Neural crest cell (in vitro differentiated cells): Measurements from ENCODE around the gene ALDH7A1. TPM values are rescaled to one million over a fixed set of nuclear protein-coding genes. Genes with fewer than 3 reads are reported as not detected.
"Not testable (repeated sequence)": the region's sequence is repeated elsewhere in the genome, so short reads cannot be mapped to it uniquely, and the experiment has no call there.

Experiments
- DNase-seq: peaks from one replicate; pipeline ENCODE4 v3.0.0; 2021; ENCODE audit warnings: low read depth, mixed read lengths, low spot score
- H3K27ac Mint-ChIP-seq: one replicate; pipeline ENCODE4 v1.8.0; 2021; ENCODE audit warnings: mild to moderate bottlenecking, mixed read lengths; ENCODE audit not compliant: unreplicated experiment
- H3K27me3 Mint-ChIP-seq: 2 replicates; pipeline ENCODE4 v1.8.0; 2021; ENCODE audit warnings: low read depth, mild to moderate bottlenecking, mixed read lengths
- H3K36me3 Mint-ChIP-seq: 2 replicates; pipeline ENCODE4 v1.8.0; 2021; ENCODE audit warnings: low read depth, mild to moderate bottlenecking, mixed read lengths
- H3K4me1 Mint-ChIP-seq: 2 replicates; pipeline ENCODE4 v1.8.0; 2021; ENCODE audit warnings: mixed read lengths
- H3K4me3 Mint-ChIP-seq: one replicate; pipeline ENCODE4 v1.8.0; 2021; ENCODE audit warnings: mild to moderate bottlenecking, mixed read lengths
- H3K9me3 Mint-ChIP-seq: 2 replicates; pipeline ENCODE4 v1.8.0; 2021; ENCODE audit warnings: mixed read lengths
- total RNA-seq: library from RNA; stranded (reverse); gene quantifications from 2 replicates; pipeline ENCODE4 v1.2.1, GENCODE V29; 2021
- TF ChIP-seq, protein P1 (sequence below): fragments of 200-600 bp; sonication (generic); conservative IDR thresholded peaks from 2 replicates; pipeline ENCODE4 v1.5.0; 2021; ENCODE audit warnings: antibody characterized with exemption, mild to moderate bottlenecking

ALDH7A1 gene
- total RNA-seq, 1 donor from 2014 or later, result 169 TPM

DNA sequence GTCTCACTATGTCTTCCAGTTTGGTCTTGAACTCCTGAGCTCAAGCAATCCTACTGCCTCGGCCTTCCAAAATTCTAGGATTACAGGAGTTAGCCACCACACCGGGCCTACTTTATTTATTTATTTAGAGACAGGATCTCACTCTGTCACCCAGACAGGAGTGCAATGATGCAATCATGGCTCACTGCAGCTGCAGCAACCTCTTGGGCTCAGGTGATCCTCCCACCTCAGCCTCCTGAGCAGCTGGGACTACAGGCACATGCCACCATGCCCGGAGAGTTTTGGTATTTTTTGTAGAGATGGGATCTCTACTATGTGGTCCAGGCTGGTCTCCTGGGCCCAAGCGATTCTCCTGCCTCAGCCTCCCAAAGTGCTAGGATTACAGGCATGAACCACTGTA lies 38.5 kb upstream of the ALDH7A1 start:
- Mint-ChIP-seq H3K4me1 (no peaks in the 10 kb centered on the region), H3K27ac (no peak overlapping the region), H3K4me3 (no peak overlapping the region), H3K9me3 (no peaks in the 10 kb centered on the region), H3K27me3 (no peaks in the 10 kb centered on the region), H3K36me3 (no peaks in the 10 kb centered on the region)
- no peak for DNase-seq
- TF ChIP-seq, protein P1, sequence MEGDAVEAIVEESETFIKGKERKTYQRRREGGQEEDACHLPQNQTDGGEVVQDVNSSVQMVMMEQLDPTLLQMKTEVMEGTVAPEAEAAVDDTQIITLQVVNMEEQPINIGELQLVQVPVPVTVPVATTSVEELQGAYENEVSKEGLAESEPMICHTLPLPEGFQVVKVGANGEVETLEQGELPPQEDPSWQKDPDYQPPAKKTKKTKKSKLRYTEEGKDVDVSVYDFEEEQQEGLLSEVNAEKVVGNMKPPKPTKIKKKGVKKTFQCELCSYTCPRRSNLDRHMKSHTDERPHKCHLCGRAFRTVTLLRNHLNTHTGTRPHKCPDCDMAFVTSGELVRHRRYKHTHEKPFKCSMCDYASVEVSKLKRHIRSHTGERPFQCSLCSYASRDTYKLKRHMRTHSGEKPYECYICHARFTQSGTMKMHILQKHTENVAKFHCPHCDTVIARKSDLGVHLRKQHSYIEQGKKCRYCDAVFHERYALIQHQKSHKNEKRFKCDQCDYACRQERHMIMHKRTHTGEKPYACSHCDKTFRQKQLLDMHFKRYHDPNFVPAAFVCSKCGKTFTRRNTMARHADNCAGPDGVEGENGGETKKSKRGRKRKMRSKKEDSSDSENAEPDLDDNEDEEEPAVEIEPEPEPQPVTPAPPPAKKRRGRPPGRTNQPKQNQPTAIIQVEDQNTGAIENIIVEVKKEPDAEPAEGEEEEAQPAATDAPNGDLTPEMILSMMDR, result no peak

DNA sequence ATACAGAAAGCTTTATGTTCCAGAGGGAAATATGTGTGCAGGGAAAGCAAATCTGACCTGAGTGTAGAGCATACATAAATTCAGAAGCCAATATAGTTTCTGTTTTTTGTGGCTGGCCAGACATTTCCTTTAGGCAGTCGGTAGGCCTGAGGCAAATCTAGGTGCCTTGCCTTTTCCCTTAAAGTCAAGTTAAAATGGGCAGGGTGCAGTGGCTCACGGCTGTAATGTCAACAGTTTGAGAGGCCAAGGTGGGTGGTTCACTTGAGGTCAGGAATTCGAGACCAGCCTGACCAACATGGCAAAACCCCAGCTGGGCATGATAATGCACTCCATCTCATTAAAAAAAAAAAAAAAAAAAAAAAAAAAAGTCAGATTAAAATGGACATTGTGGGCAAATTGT lies 36.9 kb upstream of the ALDH7A1 start:
- Mint-ChIP-seq H3K4me3 (no peak overlapping the region), H3K4me1 (no peaks in the 10 kb centered on the region), H3K36me3 (peaks cover 2% of the 10 kb centered on the region), H3K9me3 (no peaks in the 10 kb centered on the region), H3K27ac (no peak overlapping the region), H3K27me3 (no peaks in the 10 kb centered on the region)
- DNase-seq, result no peak
- TF ChIP-seq, protein P1, result no peak

DNA sequence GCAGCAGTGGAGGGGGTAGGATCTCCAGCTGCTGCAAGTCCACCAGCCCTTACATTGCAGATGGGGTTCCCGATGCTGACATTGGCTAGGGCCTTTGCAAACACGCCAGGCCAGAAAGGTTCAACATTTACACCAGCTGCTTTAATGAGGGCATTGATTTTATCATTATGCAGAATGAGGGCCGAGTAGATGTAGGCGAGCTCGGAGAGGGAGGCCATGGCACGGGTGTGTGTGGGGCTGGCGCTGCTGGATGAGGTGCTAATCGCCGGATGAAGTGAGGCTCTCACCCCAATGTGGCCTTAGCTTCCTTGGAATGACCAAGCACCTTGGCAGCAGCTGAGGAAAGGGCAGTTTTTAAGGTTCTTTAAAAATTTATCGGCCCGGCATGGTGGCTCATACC lies 33.1 kb upstream of the ALDH7A1 start:
- no peak for DNase-seq

DNA sequence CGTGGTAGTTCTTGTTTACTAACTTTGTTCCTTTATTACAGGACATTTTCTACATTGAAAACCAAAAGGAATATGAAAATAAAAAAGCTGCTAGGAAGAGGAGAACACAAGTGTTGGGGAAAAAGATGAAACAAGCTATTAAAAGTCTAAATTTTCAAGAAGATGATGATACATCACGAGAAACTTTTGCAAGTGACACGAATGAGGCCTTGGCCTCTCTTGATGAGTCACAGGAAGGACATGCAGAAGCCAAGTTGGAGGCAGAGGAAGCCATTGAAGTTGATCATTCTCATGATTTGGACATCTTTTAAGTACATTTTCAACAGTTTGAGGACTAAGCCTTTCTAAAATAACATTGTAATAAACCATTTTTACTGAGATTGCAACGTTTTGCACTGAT lies 29.5 kb upstream of the ALDH7A1 start:
- Mint-ChIP-seq H3K27ac (no peak overlapping the region), H3K36me3 (peaks cover 2% of the 10 kb centered on the region), H3K4me3 (no peak overlapping the region)

More for the DNA sequence above, 33.1 kb upstream of the ALDH7A1 start:
- Mint-ChIP-seq H3K4me3 (no peak overlapping the region), H3K27me3 (no peaks in the 10 kb centered on the region), H3K4me1 (no peaks in the 10 kb centered on the region), H3K9me3 (no peaks in the 10 kb centered on the region), H3K27ac (no peak overlapping the region), H3K36me3 (peaks cover 2% of the 10 kb centered on the region)
- TF ChIP-seq, protein P1, result no peak

GRCh38 chr5:126619781-126620180 lies 24.8 kb upstream of the ALDH7A1 start:
- H3K4me1 Mint-ChIP-seq, result no peaks in the 10 kb centered on the region
- TF ChIP-seq, protein P1, result no peak
- H3K9me3 Mint-ChIP-seq, result no peaks in the 10 kb centered on the region
- H3K27ac Mint-ChIP-seq, result no peak overlapping the region
- H3K27me3 Mint-ChIP-seq, result no peaks in the 10 kb centered on the region
- H3K36me3 Mint-ChIP-seq, result no peaks in the 10 kb centered on the region
- no peak for DNase-seq
- H3K4me3 Mint-ChIP-seq, result no peak overlapping the region

More for the DNA sequence above, 29.5 kb upstream of the ALDH7A1 start:
- no peaks in the 10 kb centered on the region for H3K9me3 Mint-ChIP-seq
- no peaks in the 10 kb centered on the region for H3K27me3 Mint-ChIP-seq
- TF ChIP-seq, protein P1, result no peak
- DNase-seq, result no peak
- H3K4me1 Mint-ChIP-seq, result no peaks in the 10 kb centered on the region

DNA sequence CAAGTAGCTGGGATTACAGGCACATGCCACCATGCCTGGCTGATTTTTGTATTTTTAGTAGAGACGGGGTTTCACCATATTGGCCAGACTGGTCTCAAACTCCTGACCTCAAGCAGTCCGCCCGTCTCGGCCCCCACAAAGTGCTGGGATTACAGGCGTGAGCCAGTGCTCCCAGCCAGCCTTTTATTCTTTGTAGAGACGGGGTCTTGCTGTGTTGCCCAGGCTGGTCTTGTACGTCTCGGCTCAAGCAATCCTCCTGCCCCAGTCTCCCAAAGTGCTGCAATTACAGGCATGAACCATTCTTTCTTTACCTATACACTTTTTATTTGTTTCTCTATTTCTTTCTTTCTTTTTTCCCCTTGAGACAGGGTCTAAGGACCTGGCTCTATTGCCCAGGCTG lies 22.6 kb upstream of the ALDH7A1 start:
- DNase-seq, H3K27ac Mint-ChIP-seq, H3K36me3 Mint-ChIP-seq, H3K27me3 Mint-ChIP-seq, H3K4me1 Mint-ChIP-seq, H3K9me3 Mint-ChIP-seq, H3K4me3 Mint-ChIP-seq: not testable (repeated sequence)
